OCI-LY1 (cell line): ENCODE measurements around the gene DENND11.

Experiments used
- H2AFZ ChIP-seq: fragments of 200-600 bp; sonication (generic), shearing (Covaris generic); 2 replicates; pipeline ENCODE4 v1.6.0; 2014; ENCODE audit warnings: antibody characterized with exemption, mild to moderate bottlenecking, low read length
- H3F3A ChIP-seq: fragments of 200-600 bp; sonication (generic), shearing (Covaris generic); 2 replicates; pipeline ENCODE4 v1.6.0; 2014; ENCODE audit warnings: mild to moderate bottlenecking, antibody characterized with exemption, low read length, moderate library complexity; ENCODE audit not compliant: insufficient read depth
- H3K27ac ChIP-seq: fragments of 200-600 bp; sonication (generic); 2 replicates; pipeline ENCODE4 v1.5.1; 2014; ENCODE audit warnings: low read length, mixed run types, mild to moderate bottlenecking, low read depth; ENCODE audit not compliant: poor library complexity, severe bottlenecking
- H3K27me3 ChIP-seq: fragments of 200-600 bp; sonication (generic); 2 replicates; pipeline ENCODE4 v1.6.0; 2014; ENCODE audit warnings: antibody characterized with exemption, mild to moderate bottlenecking, low read length, moderate library complexity; ENCODE audit not compliant: insufficient read depth
- H3K36me3 ChIP-seq: fragments of 200-600 bp; sonication (generic); 2 replicates; pipeline ENCODE4 v1.6.1; 2014; ENCODE audit warnings: mild to moderate bottlenecking, antibody characterized with exemption, low read length, moderate library complexity, mixed read lengths; ENCODE audit not compliant: insufficient read depth
- H3K4me1 ChIP-seq: fragments of 200-600 bp; sonication (generic); 2 replicates; pipeline ENCODE4 v1.5.1; 2014; ENCODE audit warnings: mild to moderate bottlenecking, low read length, moderate library complexity; ENCODE audit not compliant: insufficient read depth, severe bottlenecking
- H3K4me2 ChIP-seq: fragments of 200-600 bp; sonication (generic), shearing (Covaris generic); 2 replicates; pipeline ENCODE4 v1.6.1; 2014; ENCODE audit warnings: low read length
- H3K4me3 ChIP-seq: fragments of 200-600 bp; sonication (generic); 2 replicates; pipeline ENCODE4 v1.5.1; 2014; ENCODE audit warnings: low read length, low read depth, mild to moderate bottlenecking, mixed read lengths; ENCODE audit not compliant: poor library complexity, severe bottlenecking
- H3K79me2 ChIP-seq: fragments of 200-600 bp; shearing (Covaris generic); 2 replicates; pipeline ENCODE4 v1.6.1; 2016; ENCODE audit warnings: mixed run types, low read length, mixed read lengths; ENCODE audit not compliant: insufficient read depth
- H3K9ac ChIP-seq: fragments of 200-600 bp; sonication (generic), shearing (Covaris generic); 2 replicates; pipeline ENCODE4 v1.6.1; 2014; ENCODE audit warnings: mild to moderate bottlenecking, low read length, mixed read lengths
- H3K9me2 ChIP-seq: fragments of 200-600 bp; sonication (generic), shearing (Covaris generic); 2 replicates; pipeline ENCODE4 v1.6.1; 2014; ENCODE audit warnings: low read depth, mild to moderate bottlenecking, low read length, mixed read lengths
- H3K9me3 ChIP-seq: fragments of 200-600 bp; shearing (Covaris generic); 2 replicates; pipeline ENCODE4 v1.6.1; 2014; ENCODE audit warnings: low read length, mixed read lengths
- H4K20me1 ChIP-seq: fragments of 200-600 bp; sonication (generic), shearing (Covaris generic); 2 replicates; pipeline ENCODE4 v1.6.0; 2016; ENCODE audit warnings: mild to moderate bottlenecking, low read length; ENCODE audit not compliant: insufficient read depth
- CTCF ChIP-seq: fragments of 200-600 bp; sonication (generic), shearing (Covaris generic); IDR thresholded peaks from 2 replicates; pipeline ENCODE4 v1.5.1; 2017; ENCODE audit warnings: mild to moderate bottlenecking, antibody characterized with exemption, low read length, moderate library complexity, mixed read lengths
- EZH2 ChIP-seq: fragments of 200-600 bp; sonication (generic), shearing (Covaris generic); IDR thresholded peaks from 2 replicates; pipeline ENCODE4 v1.8.0; 2017; ENCODE audit warnings: borderline replicate concordance, mixed run types, mild to moderate bottlenecking, antibody characterized with exemption, low read length, moderate library complexity, mixed read lengths

Gene DENND11

GRCh38 chr7:141713890-141714289 lies 11.9 kb upstream of the DENND11 start:
- Histone ChIP-seq H3K36me3 (no peaks in the 10 kb centered on the region), H3F3A (no peaks in the 10 kb centered on the region), H3K79me2 (no peaks in the 10 kb centered on the region), H2AFZ (no peak overlapping the region), H3K9me2 (no peaks in the 10 kb centered on the region), H3K4me1 (no peaks in the 10 kb centered on the region), H4K20me1 (no peaks in the 10 kb centered on the region), H3K9ac (no peak overlapping the region), H3K27ac (no peak overlapping the region), H3K4me2 (no peak overlapping the region), H3K4me3 (no peak overlapping the region), H3K27me3 (no peaks in the 10 kb centered on the region), H3K9me3 (no peaks in the 10 kb centered on the region)
- no peak for TF ChIP-seq EZH2
- TF ChIP-seq CTCF = no peak

GRCh38 chr7:141712603-141713255 lies 10.8 kb upstream of the DENND11 start:
- Histone ChIP-seq H3K4me3 (no peak overlapping the region), H3K9ac (no peak overlapping the region), H2AFZ (no peak overlapping the region), H4K20me1 (no peaks in the 10 kb centered on the region), H3K27ac (no peak overlapping the region), H3K4me2 (no peak overlapping the region), H3K36me3 (no peaks in the 10 kb centered on the region), H3K27me3 (no peaks in the 10 kb centered on the region), H3K4me1 (no peaks in the 10 kb centered on the region), H3K9me3 (no peaks in the 10 kb centered on the region), H3K79me2 (no peaks in the 10 kb centered on the region), H3F3A (no peaks in the 10 kb centered on the region), H3K9me2 (no peaks in the 10 kb centered on the region)
- TF ChIP-seq CTCF = no peak
- TF ChIP-seq EZH2 = no peak

GRCh38 chr7:141710301-141710700 lies 8.3 kb upstream of the DENND11 start:
- H3F3A ChIP-seq = no peaks in the 10 kb centered on the region
- no peak overlapping the region for H2AFZ ChIP-seq
- H4K20me1 ChIP-seq = no peaks in the 10 kb centered on the region
- H3K9me3 ChIP-seq = no peaks in the 10 kb centered on the region
- no peaks in the 10 kb centered on the region for H3K79me2 ChIP-seq
- no peak overlapping the region for H3K4me2 ChIP-seq
- H3K4me1 ChIP-seq = no peaks in the 10 kb centered on the region
- H3K36me3 ChIP-seq = no peaks in the 10 kb centered on the region
- no peak for TF ChIP-seq EZH2
- TF ChIP-seq CTCF = no peak
- H3K9me2 ChIP-seq = no peaks in the 10 kb centered on the region
- H3K27ac ChIP-seq = no peak overlapping the region
- no peak overlapping the region for H3K4me3 ChIP-seq
- H3K9ac ChIP-seq = no peak overlapping the region
- H3K27me3 ChIP-seq = peaks cover under 1% of the 10 kb centered on the region; the same call in 1 of the 2 replicates
